ENCODE results near the gene PPP2R1A. TPM values are rescaled to one million over a fixed set of nuclear protein-coding genes. Genes with fewer than 3 reads are reported as not detected.
"Not testable (repeated sequence)": the region's sequence is repeated elsewhere in the genome, so short reads cannot be mapped to it uniquely, and the experiment has no call there.

The PPP2R1A gene
- total RNA-seq, 1 donor from 2014 or later = 222 TPM

- intact Hi-C loops (cut with micrococcal nuclease) = loop anchor here (1.0 kb wide), 1 partner anchor 99 kb away; the partner anchor contains the start of gene ZNF616
These were observed 48.0 kb downstream of the PPP2R1A start for GRCh38 chr19:52237771-52238400.

- intact Hi-C loops (cut with micrococcal nuclease) = no loop called here
These were observed 54.2 kb downstream of the PPP2R1A start for GRCh38 chr19:52244021-52244420.

GRCh38 chr19:52248241-52248640 is 58.4 kb downstream of the PPP2R1A start:
- intact Hi-C loops (cut with micrococcal nuclease) = no loop called here

- intact Hi-C loops (cut with micrococcal nuclease) = no loop called here
These were observed 68.6 kb downstream of the PPP2R1A start for GRCh38 chr19:52258426-52258825.

- intact Hi-C loops (cut with micrococcal nuclease) = not testable (repeated sequence)
These were observed 75.7 kb downstream of the PPP2R1A start for GRCh38 chr19:52265556-52265955.

GRCh38 chr19:52269338-52270261 is 79.7 kb downstream of the PPP2R1A start, which contains the start of gene ZNF766:
TSS of gene ZNF766 (plus strand) at chr19:52269587. CDS start at chr19:52269614, 27 bp downstream.
- intact Hi-C loops (cut with micrococcal nuclease) = loop anchor here (1.0 kb wide), 5 partner anchors 28 to 342 kb away; partner anchors contain the start of genes ZNF350, ZNF480, ZNF610 and ZNF613

- intact Hi-C loops (cut with micrococcal nuclease) = no loop called here
These were observed 80.5 kb downstream of the PPP2R1A start for GRCh38 chr19:52270266-52270885.

GRCh38 chr19:52273301-52273700 is 83.4 kb downstream of the PPP2R1A start:
- intact Hi-C loops (cut with micrococcal nuclease) = no loop called here

GRCh38 chr19:52274191-52274590 is 84.3 kb downstream of the PPP2R1A start:
- intact Hi-C loops (cut with micrococcal nuclease) = no loop called here

GRCh38 chr19:52275988-52276387 is 86.1 kb downstream of the PPP2R1A start:
- intact Hi-C loops (cut with micrococcal nuclease) = no loop called here

GRCh38 chr19:52277471-52277870 is 87.6 kb downstream of the PPP2R1A start:
- intact Hi-C loops (cut with micrococcal nuclease) = no loop called here

Other genes with a start within 250 kb of the PPP2R1A start
- gene ZNF350, start 203.2 kb upstream of the PPP2R1A start, total RNA-seq = 10.1 and 13.2 TPM in 2 replicates
- gene ZNF615, start 181.8 kb upstream of the PPP2R1A start, total RNA-seq = 7.5 and 7.9 TPM in 2 replicates
- 7.7 and 8.7 TPM in 2 replicates for gene ZNF614, start 161.7 kb upstream of the PPP2R1A start, total RNA-seq
- 12.7 and 12.9 TPM in 2 replicates for gene ZNF432, start 141.2 kb upstream of the PPP2R1A start, total RNA-seq
- 22.4 and 22.9 TPM in 2 replicates for gene ZNF841, start 94.3 kb upstream of the PPP2R1A start, total RNA-seq
- 5.6 and 5.7 TPM in 2 replicates for gene ZNF616, start 50.1 kb upstream of the PPP2R1A start, total RNA-seq
- gene ZNF836, start 18.4 kb upstream of the PPP2R1A start, total RNA-seq = 12.0 and 15.2 TPM in 2 replicates
- gene ZNF766, start 79.5 kb downstream of the PPP2R1A start, total RNA-seq = 17.8 and 19.0 TPM in 2 replicates
- 15.0 and 16.5 TPM in 2 replicates for gene ZNF480, start 107.1 kb downstream of the PPP2R1A start, total RNA-seq
- 0.59 and 1.0 TPM in 2 replicates for gene ZNF610, start 146.2 kb downstream of the PPP2R1A start, total RNA-seq
- 7.7 and 10.7 TPM in 2 replicates for gene ZNF880, start 179.9 kb downstream of the PPP2R1A start, total RNA-seq
- 9.8 and 10.8 TPM in 2 replicates for gene ZNF528, start 207.8 kb downstream of the PPP2R1A start, total RNA-seq
- not detected in 2 replicates for gene ZNF534, start 239.1 kb downstream of the PPP2R1A start, total RNA-seq

Data from T-helper 2 cell treated with Interferon-gamma antibody and Interleukin-4, amounts not matched to agents 100 ng/mL and 5 ng/mL, for 36 hours (primary cell).